ENCODE data around the gene PDE2A. TPM values are rescaled to one million over a fixed set of nuclear protein-coding genes. Genes with fewer than 3 reads are reported as not detected.
A peak's percentile ranks its signal among the peaks of the same experiment; 100 is the strongest.

The PDE2A gene
- total RNA-seq, 6 donors from 2014 or later: 4.7 to 46.1 (median 16.7) TPM

DNA sequence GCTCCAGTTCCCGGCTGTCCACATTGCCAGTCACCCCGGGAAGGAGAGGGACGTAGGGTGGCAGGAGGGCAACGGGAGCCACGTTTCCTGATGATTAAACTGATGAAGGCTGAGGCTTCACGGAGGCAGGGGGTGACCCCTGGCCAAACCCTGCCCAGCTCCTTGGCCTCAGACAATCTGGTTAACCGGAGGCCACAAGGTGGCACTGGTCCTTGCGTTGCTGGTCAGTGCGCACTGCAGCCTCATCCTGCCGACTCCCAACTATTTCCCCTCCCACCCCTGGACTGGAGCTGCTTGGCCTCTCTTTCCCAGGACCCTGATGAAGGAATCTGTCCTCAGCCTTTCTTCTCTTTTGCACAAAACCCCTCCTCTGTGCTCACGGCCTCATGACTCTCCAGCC lies 75.3 kb downstream of the PDE2A start:
- DNase-seq: no peak
- TF ChIP-seq EP300 (IDR thresholded peaks at IDR 0.05) (no peak), POLR2AphosphoS5 (IDR thresholded peaks at IDR 0.05) (no peak)
- TF ChIP-seq, protein P1, sequence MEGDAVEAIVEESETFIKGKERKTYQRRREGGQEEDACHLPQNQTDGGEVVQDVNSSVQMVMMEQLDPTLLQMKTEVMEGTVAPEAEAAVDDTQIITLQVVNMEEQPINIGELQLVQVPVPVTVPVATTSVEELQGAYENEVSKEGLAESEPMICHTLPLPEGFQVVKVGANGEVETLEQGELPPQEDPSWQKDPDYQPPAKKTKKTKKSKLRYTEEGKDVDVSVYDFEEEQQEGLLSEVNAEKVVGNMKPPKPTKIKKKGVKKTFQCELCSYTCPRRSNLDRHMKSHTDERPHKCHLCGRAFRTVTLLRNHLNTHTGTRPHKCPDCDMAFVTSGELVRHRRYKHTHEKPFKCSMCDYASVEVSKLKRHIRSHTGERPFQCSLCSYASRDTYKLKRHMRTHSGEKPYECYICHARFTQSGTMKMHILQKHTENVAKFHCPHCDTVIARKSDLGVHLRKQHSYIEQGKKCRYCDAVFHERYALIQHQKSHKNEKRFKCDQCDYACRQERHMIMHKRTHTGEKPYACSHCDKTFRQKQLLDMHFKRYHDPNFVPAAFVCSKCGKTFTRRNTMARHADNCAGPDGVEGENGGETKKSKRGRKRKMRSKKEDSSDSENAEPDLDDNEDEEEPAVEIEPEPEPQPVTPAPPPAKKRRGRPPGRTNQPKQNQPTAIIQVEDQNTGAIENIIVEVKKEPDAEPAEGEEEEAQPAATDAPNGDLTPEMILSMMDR (IDR thresholded peaks at IDR 0.05): peak in 5 of 6 experiments; percentile 27 to 45 (median 38)

DNA sequence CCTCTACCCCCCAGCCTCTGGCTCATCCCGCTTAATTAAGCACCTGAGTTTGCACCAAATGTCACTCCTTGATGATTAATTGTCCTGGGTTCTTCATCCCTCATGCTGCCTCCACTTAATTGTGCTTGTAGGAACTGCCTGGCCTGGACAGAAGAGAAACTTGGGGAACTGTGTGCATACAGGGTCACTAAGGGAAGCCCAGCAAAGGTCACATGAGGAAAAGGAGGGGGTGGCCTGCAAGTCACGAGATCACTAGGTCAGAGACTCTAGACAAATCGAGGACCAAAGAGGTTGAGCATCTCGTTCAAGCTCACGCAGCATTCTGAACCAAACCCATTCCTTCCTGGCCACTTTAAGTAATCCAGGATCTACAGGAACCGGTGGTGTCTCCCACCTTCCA lies 75.8 kb downstream of the PDE2A start:
- Histone ChIP-seq H3K4me3 (no peak overlapping the region), H3K27me3 (no peaks in the 10 kb centered on the region), H3K36me3 (no peaks in the 10 kb centered on the region), H3K9me3 (no peaks in the 10 kb centered on the region), H3K27ac (no peak overlapping the region), H3K4me1 (no peaks in the 10 kb centered on the region)
- TF ChIP-seq EP300 (IDR thresholded peaks at IDR 0.05) (no peak), POLR2AphosphoS5 (IDR thresholded peaks at IDR 0.05) (no peak), POLR2A (IDR thresholded peaks at IDR 0.05) (no peak)
- TF ChIP-seq, protein P1 (IDR thresholded peaks at IDR 0.05): no peak
- ATAC-seq (ENCODE audit: low FRiP score in 2 of 2) (peak in 1 of 2 donors; percentile 35), DNase-seq (no peak)
- WGBS, 2 donors: 60 to 70% methylated on average over 6 of the region's 6 CpGs

More for the DNA sequence above, 75.3 kb downstream of the PDE2A start:
- Histone ChIP-seq H3K4me1 (no peaks in the 10 kb centered on the region), H3K27ac (no peak overlapping the region), H3K36me3 (no peaks in the 10 kb centered on the region), H3K27me3 (no peaks in the 10 kb centered on the region), H3K4me3 (no peak overlapping the region), H3K9me3 (no peaks in the 10 kb centered on the region)
- peak in 1 of 2 donors; percentile 50 for ATAC-seq (ENCODE audit: low FRiP score in 2 of 2)
- WGBS, 2 donors: 33 to 38% methylated on average over 5 to 8 of the region's 11 CpGs

DNA sequence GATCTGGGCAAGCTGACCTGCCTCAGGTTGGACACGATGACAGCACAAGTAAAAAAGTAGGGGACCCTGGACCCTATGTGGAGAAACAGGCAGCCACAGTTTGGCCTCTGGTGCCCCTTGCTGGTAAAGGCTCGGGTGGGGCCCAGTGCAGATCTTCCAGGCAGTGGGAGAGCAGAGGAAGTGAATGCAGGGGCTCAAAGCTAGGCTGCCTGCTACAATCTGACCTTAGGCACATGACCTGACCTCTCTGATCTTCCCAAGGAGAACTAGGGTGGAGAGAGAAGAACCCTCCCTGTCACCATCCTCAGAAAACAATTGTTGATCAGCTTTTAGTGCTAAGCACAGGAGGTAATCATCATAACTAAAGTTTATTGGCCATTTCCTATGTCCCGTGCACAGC lies 76.5 kb downstream of the PDE2A start:
- DNase-seq (no peak), ATAC-seq (ENCODE audit: low FRiP score in 2 of 2) (no peak)
- Histone ChIP-seq H3K36me3 (no peaks in the 10 kb centered on the region), H3K9me3 (no peaks in the 10 kb centered on the region), H3K4me1 (no peaks in the 10 kb centered on the region), H3K4me3 (no peak overlapping the region), H3K27ac (no peak overlapping the region), H3K27me3 (no peaks in the 10 kb centered on the region)
- WGBS, 2 donors: 53 to 64% methylated on average over 3 of the region's 3 CpGs
- TF ChIP-seq POLR2AphosphoS5 (IDR thresholded peaks at IDR 0.05) (no peak), POLR2A (IDR thresholded peaks at IDR 0.05) (no peak), EP300 (IDR thresholded peaks at IDR 0.05) (no peak)
- TF ChIP-seq, protein P1 (IDR thresholded peaks at IDR 0.05): no peak

DNA sequence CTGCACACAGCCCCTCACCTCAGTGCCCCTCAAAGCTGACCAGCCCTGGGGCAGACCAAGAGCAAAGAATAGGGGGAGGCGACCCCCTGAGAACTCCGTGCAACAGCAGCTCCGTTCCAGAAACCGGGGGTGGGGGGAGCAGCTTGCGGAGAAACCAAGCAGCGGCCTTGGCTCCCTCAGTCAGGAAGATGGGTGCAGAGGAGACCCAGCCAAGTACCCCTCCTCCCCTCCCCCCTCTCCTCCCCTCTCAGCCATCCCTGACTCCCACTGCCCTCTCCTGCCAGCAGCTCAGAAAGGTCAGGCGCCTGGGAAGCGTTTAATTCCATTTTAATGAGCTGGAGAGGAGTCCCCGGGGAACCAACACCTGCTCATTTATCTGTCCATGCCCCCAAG lies 78.9 kb downstream of the PDE2A start:
- Histone ChIP-seq H3K9me3 (no peaks in the 10 kb centered on the region), H3K4me1 (peaks cover 2 to 4% (median 4%) of the 10 kb centered on the region in 4 donors), H3K27me3 (peaks cover 0 to 10% (median 7%) of the 10 kb centered on the region in 4 donors), H3K4me3 (no peak overlapping the region), H3K27ac (no peak overlapping the region), H3K36me3 (no peaks in the 10 kb centered on the region)
- DNase-seq: no peak
- ATAC-seq (ENCODE audit: low FRiP score in 2 of 2): no peak
- WGBS, 2 donors: 64 to 67% methylated on average over 9 of the region's 9 CpGs
- TF ChIP-seq EP300 (IDR thresholded peaks at IDR 0.05) (no peak), POLR2AphosphoS5 (IDR thresholded peaks at IDR 0.05) (no peak), POLR2A (IDR thresholded peaks at IDR 0.05) (no peak)
- TF ChIP-seq, protein P1 (IDR thresholded peaks at IDR 0.05): no peak

Data from upper lobe of left lung (tissue), 6 donors.